ENCODE measurements around the gene CUL5.
A peak's percentile ranks its signal among the peaks of the same experiment; 100 is the strongest.
"Not testable (repeated sequence)": the region's sequence is repeated elsewhere in the genome, so short reads cannot be mapped to it uniquely, and the experiment has no call there.

Gene CUL5

GRCh38 chr11:108025387-108026080 lies 16.8 kb downstream of the CUL5 start:
- DNase-seq (ENCODE audit: low spot score), result no peak

GRCh38 chr11:108027057-108027456 lies 18.4 kb downstream of the CUL5 start:
- DNase-seq (ENCODE audit: low spot score), result no peak

- not testable (repeated sequence) for DNase-seq (ENCODE audit: low spot score)
These were observed 20.2 kb downstream of the CUL5 start for GRCh38 chr11:108028822-108029441.

- not testable (repeated sequence) for DNase-seq (ENCODE audit: low spot score)
These were observed 22.9 kb downstream of the CUL5 start for GRCh38 chr11:108031604-108032003.

GRCh38 chr11:108032800-108033199 lies 24.1 kb downstream of the CUL5 start:
- no peak for DNase-seq (ENCODE audit: low spot score)

GRCh38 chr11:108034034-108034433 lies 25.3 kb downstream of the CUL5 start:
- DNase-seq (ENCODE audit: low spot score), result no peak

GRCh38 chr11:108034952-108035351 lies 26.3 kb downstream of the CUL5 start:
- DNase-seq (ENCODE audit: low spot score), result no peak

- DNase-seq (ENCODE audit: low spot score), result no peak
These were observed 27.0 kb downstream of the CUL5 start for GRCh38 chr11:108035690-108036089.

GRCh38 chr11:108037211-108037610 lies 28.5 kb downstream of the CUL5 start:
- no peak for DNase-seq (ENCODE audit: low spot score)

- DNase-seq (ENCODE audit: low spot score), result no peak
These were observed 28.9 kb downstream of the CUL5 start for GRCh38 chr11:108037636-108038035.

- DNase-seq (ENCODE audit: low spot score), result peak; percentile 59
These were observed 39.6 kb downstream of the CUL5 start for GRCh38 chr11:108048269-108048668.

GRCh38 chr11:108062336-108062735 lies 53.6 kb downstream of the CUL5 start:
- no peak for DNase-seq (ENCODE audit: low spot score)

- no peak for DNase-seq (ENCODE audit: low spot score)
These were observed 54.7 kb downstream of the CUL5 start for GRCh38 chr11:108063410-108063809.

GRCh38 chr11:108069947-108070346 lies 61.2 kb downstream of the CUL5 start:
- DNase-seq (ENCODE audit: low spot score), result no peak

GRCh38 chr11:108084811-108085210 lies 76.1 kb downstream of the CUL5 start:
- DNase-seq (ENCODE audit: low spot score), result no peak

- DNase-seq (ENCODE audit: low spot score), result no peak
These were observed 77.0 kb downstream of the CUL5 start for GRCh38 chr11:108085672-108086071.

- no peak for DNase-seq (ENCODE audit: low spot score)
These were observed 83.4 kb downstream of the CUL5 start for GRCh38 chr11:108092134-108092533.

- DNase-seq (ENCODE audit: low spot score), result no peak
These were observed 84.6 kb downstream of the CUL5 start for GRCh38 chr11:108093128-108093904.

GRCh38 chr11:108097179-108097578 lies 88.5 kb downstream of the CUL5 start:
- DNase-seq (ENCODE audit: low spot score), result no peak

- no peak for DNase-seq (ENCODE audit: low spot score)
These were observed 92.5 kb downstream of the CUL5 start for GRCh38 chr11:108101090-108101775.

- no peak for DNase-seq (ENCODE audit: low spot score)
These were observed 102.4 kb downstream of the CUL5 start for GRCh38 chr11:108111126-108111525.

- DNase-seq (ENCODE audit: low spot score), result no peak
These were observed 103.4 kb downstream of the CUL5 start for GRCh38 chr11:108112057-108112456.
